Measurements from ENCODE around the gene ATG7.
"Not testable (repeated sequence)": the region's sequence is repeated elsewhere in the genome, so short reads cannot be mapped to it uniquely, and the experiment has no call there.

The ATG7 gene

GRCh38 chr3:11331101-11331500, 58.9 kb downstream of the ATG7 start:
- DNase-seq (ENCODE audit: extremely low read depth, low read depth): no peak
- no peak for TF ChIP-seq CTCF (IDR thresholded peaks at IDR 0.05; ENCODE audit: low read depth, low read length, missing control alignments)
- H3K4me3 ChIP-seq (replicated peaks; ENCODE audit: low read depth, low read length): no peak overlapping the region

DNA sequence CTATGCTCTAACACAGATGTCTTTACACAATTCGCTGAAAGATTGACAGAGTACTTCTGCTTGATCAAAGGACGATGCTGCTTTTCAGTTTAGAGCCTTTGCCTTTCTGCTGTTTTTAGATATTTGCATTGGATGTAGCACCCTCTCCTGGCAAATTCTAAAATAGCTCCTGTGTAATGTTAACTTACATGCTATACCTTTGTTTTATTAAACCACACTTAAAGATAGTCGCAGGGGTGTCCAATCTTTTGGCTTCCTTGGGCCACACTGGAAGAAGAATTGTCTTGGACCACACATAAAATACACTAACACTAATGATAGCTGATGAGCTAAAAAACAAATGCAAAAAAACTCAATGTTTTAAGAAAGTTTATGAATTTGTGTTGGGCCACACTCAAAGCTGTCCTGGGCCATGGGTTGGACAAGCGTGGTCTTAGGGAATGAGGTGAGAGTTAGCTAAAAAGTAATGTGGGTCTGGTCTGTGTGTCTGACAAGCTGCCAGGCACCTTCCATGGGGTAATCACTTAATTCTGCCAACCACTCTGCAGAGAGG, 62.9 kb downstream of the ATG7 start:
- DNase-seq (ENCODE audit: extremely low read depth, low read depth): peak; percentile 43
- peak; percentile 45 for TF ChIP-seq CTCF (IDR thresholded peaks at IDR 0.05; ENCODE audit: low read depth, low read length, missing control alignments)
- no peak overlapping the region for H3K4me3 ChIP-seq (replicated peaks; ENCODE audit: low read depth, low read length)

GRCh38 chr3:11339541-11339940, 67.3 kb downstream of the ATG7 start:
- no peak for DNase-seq (ENCODE audit: extremely low read depth, low read depth)
- TF ChIP-seq CTCF (IDR thresholded peaks at IDR 0.05; ENCODE audit: low read depth, low read length, missing control alignments): no peak
- H3K4me3 ChIP-seq (replicated peaks; ENCODE audit: low read depth, low read length): no peak overlapping the region

- no peak for DNase-seq (ENCODE audit: extremely low read depth, low read depth)
- no peak for TF ChIP-seq CTCF (IDR thresholded peaks at IDR 0.05; ENCODE audit: low read depth, low read length, missing control alignments)
- H3K4me3 ChIP-seq (replicated peaks; ENCODE audit: low read depth, low read length): no peak overlapping the region
Observed at GRCh38 chr3:11346416-11346815, 74.2 kb downstream of the ATG7 start.

- H3K4me3 ChIP-seq (replicated peaks; ENCODE audit: low read depth, low read length); DNase-seq (ENCODE audit: extremely low read depth, low read depth): not testable (repeated sequence)
Observed at GRCh38 chr3:11348877-11349276, 76.7 kb downstream of the ATG7 start.

DNA sequence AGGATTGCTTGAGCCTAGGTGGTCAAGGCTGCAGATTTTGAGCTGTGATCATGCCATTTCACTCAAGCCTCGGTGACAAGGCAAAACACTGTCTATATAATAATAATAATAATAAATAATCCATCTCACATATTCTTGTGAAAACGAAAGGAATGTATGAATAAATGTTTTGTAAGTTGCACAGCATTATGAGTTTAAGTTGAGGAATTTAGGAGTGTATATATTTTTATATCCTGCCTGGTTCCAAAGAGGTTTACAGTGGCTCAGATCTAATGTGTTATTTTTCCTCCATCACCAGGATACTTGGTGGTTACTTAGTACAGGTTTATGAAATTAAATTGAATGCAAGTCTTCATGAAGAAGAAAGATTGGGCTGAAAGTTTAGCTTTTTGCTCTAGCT, 77.2 kb downstream of the ATG7 start:
- H3K4me3 ChIP-seq (replicated peaks; ENCODE audit: low read depth, low read length): no peak overlapping the region
- no peak for TF ChIP-seq CTCF (IDR thresholded peaks at IDR 0.05; ENCODE audit: low read depth, low read length, missing control alignments)
- no peak for DNase-seq (ENCODE audit: extremely low read depth, low read depth)

GRCh38 chr3:11350374-11350773, 78.2 kb downstream of the ATG7 start:
- no peak overlapping the region for H3K4me3 ChIP-seq (replicated peaks; ENCODE audit: low read depth, low read length)
- TF ChIP-seq CTCF (IDR thresholded peaks at IDR 0.05; ENCODE audit: low read depth, low read length, missing control alignments): no peak
- DNase-seq (ENCODE audit: extremely low read depth, low read depth): no peak
